IPS DF 6.9 (cell line): ENCODE results near the gene FRMD4A.

Experiments used
- DNase-seq: peaks from one replicate; pipeline ENCODE4 v3.0.0-alpha.2; 2013; ENCODE audit warnings: low read depth, low spot score
- H3K27ac ChIP-seq: one replicate; pipeline ENCODE4 v1.5.1; 2013; ENCODE audit warnings: low read length, control low read depth
- H3K27me3 ChIP-seq: 2 replicates; pipeline ENCODE4 v1.6.1; 2013; ENCODE audit warnings: mild to moderate bottlenecking, low read length; ENCODE audit not compliant: control insufficient read depth, insufficient read depth
- H3K36me3 ChIP-seq: 2 replicates; pipeline ENCODE4 v1.6.1; 2013; ENCODE audit warnings: low read length; ENCODE audit not compliant: control insufficient read depth, insufficient read depth
- H3K4me1 ChIP-seq: 2 replicates; pipeline ENCODE4 v1.6.1; 2013; ENCODE audit warnings: low read length; ENCODE audit not compliant: control insufficient read depth, insufficient read depth
- H3K4me3 ChIP-seq: 2 replicates; pipeline ENCODE4 v1.5.1; 2013; ENCODE audit warnings: mild to moderate bottlenecking, low read length
- H3K9me3 ChIP-seq: 2 replicates; pipeline ENCODE4 v1.6.1; 2013; ENCODE audit warnings: low read length, inconsistent platforms; ENCODE audit not compliant: control insufficient read depth, insufficient read depth
- WGBS: extraction: QIAGEN DNeasy Blood & Tissue Kit; methylation state at CpG from one replicate; pipeline ENCODE4 v1.1.7; 2013; ENCODE audit warnings: mixed read lengths, missing lambda C conversion rate; ENCODE audit not compliant: insufficient read length, insufficient coverage; 5-methylcytosine and 5-hydroxymethylcytosine counted together

FRMD4A gene

GRCh38 chr10:14179251-14179650, 151.5 kb downstream of the FRMD4A start:
- no peak for DNase-seq
- no CpG with 5 or more reads among the region's 2 CpGs for WGBS
- no peak overlapping the region for H3K27ac ChIP-seq
- no peak overlapping the region for H3K4me3 ChIP-seq
- H3K9me3 ChIP-seq = no peaks in the 10 kb centered on the region
- no peaks in the 10 kb centered on the region for H3K4me1 ChIP-seq
- H3K27me3 ChIP-seq = no peaks in the 10 kb centered on the region; the same call in 1 of the 2 replicates
- H3K36me3 ChIP-seq = no peaks in the 10 kb centered on the region

GRCh38 chr10:14173706-14174594, 156.8 kb downstream of the FRMD4A start:
- peak overlapping the region; percentile 53; the same call in 1 of the 2 replicates for H3K4me3 ChIP-seq

GRCh38 chr10:14173391-14173705, 157.4 kb downstream of the FRMD4A start:
- WGBS = no CpG with 5 or more reads among the region's 6 CpGs
- DNase-seq = no peak
- Histone ChIP-seq H3K9me3 (no peaks in the 10 kb centered on the region), H3K4me3 (peak overlapping the region; percentile 53; the same call in 1 of the 2 replicates), H3K4me1 (no peaks in the 10 kb centered on the region), H3K36me3 (no peaks in the 10 kb centered on the region), H3K27me3 (no peaks in the 10 kb centered on the region; the same call in 1 of the 2 replicates), H3K27ac (no peak overlapping the region)

More at GRCh38 chr10:14173706-14174594, 156.8 kb downstream of the FRMD4A start:
- no peaks in the 10 kb centered on the region; the same call in 1 of the 2 replicates for H3K27me3 ChIP-seq
- no peak for DNase-seq
- H3K4me1 ChIP-seq = no peaks in the 10 kb centered on the region
- H3K36me3 ChIP-seq = no peaks in the 10 kb centered on the region
- WGBS = no CpG with 5 or more reads among the region's 32 CpGs
- no peak overlapping the region for H3K27ac ChIP-seq
- H3K9me3 ChIP-seq = no peaks in the 10 kb centered on the region

GRCh38 chr10:14172336-14172950, 158.3 kb downstream of the FRMD4A start:
- no peaks in the 10 kb centered on the region; the same call in 1 of the 2 replicates for H3K27me3 ChIP-seq
- no peaks in the 10 kb centered on the region for H3K9me3 ChIP-seq
- no peaks in the 10 kb centered on the region for H3K4me1 ChIP-seq
- H3K36me3 ChIP-seq = no peaks in the 10 kb centered on the region
- H3K4me3 ChIP-seq = no peak overlapping the region
- H3K27ac ChIP-seq = no peak overlapping the region
- no CpG with 5 or more reads among the region's 13 CpGs for WGBS
- DNase-seq = no peak

GRCh38 chr10:14171336-14171735, 159.4 kb downstream of the FRMD4A start:
- Histone ChIP-seq H3K4me1 (no peaks in the 10 kb centered on the region), H3K9me3 (no peaks in the 10 kb centered on the region), H3K27ac (no peak overlapping the region), H3K4me3 (no peak overlapping the region), H3K27me3 (no peaks in the 10 kb centered on the region; the same call in 1 of the 2 replicates), H3K36me3 (no peaks in the 10 kb centered on the region)
- no CpG with 5 or more reads among the region's 1 CpG for WGBS
- no peak for DNase-seq

GRCh38 chr10:14163377-14164086, 167.2 kb downstream of the FRMD4A start:
- Histone ChIP-seq H3K4me3 (no peak overlapping the region), H3K27ac (no peak overlapping the region), H3K4me1 (no peaks in the 10 kb centered on the region), H3K27me3 (no peaks in the 10 kb centered on the region), H3K36me3 (no peaks in the 10 kb centered on the region), H3K9me3 (no peaks in the 10 kb centered on the region)
- no CpG with 5 or more reads among the region's 20 CpGs for WGBS
- DNase-seq = no peak

- Histone ChIP-seq H3K4me1 (no peaks in the 10 kb centered on the region), H3K4me3 (no peak overlapping the region), H3K9me3 (no peaks in the 10 kb centered on the region), H3K27ac (no peak overlapping the region), H3K36me3 (no peaks in the 10 kb centered on the region), H3K27me3 (no peaks in the 10 kb centered on the region)
- no peak for DNase-seq
- no CpG with 5 or more reads among the region's 5 CpGs for WGBS
Measured at GRCh38 chr10:14162629-14163344, 167.9 kb downstream of the FRMD4A start.

- no peaks in the 10 kb centered on the region for H3K27me3 ChIP-seq
- H3K4me3 ChIP-seq = no peak overlapping the region
- no peak for DNase-seq
- no peaks in the 10 kb centered on the region for H3K36me3 ChIP-seq
- H3K27ac ChIP-seq = no peak overlapping the region
- WGBS = no CpG with 5 or more reads among the region's 5 CpGs
- H3K4me1 ChIP-seq = no peaks in the 10 kb centered on the region
- no peaks in the 10 kb centered on the region for H3K9me3 ChIP-seq
Measured at GRCh38 chr10:14162061-14162460, 168.7 kb downstream of the FRMD4A start.

- H3K36me3 ChIP-seq = no peaks in the 10 kb centered on the region
- no peak overlapping the region for H3K27ac ChIP-seq
- no peaks in the 10 kb centered on the region for H3K9me3 ChIP-seq
- H3K4me3 ChIP-seq = no peak overlapping the region
- DNase-seq = no peak
- H3K4me1 ChIP-seq = no peaks in the 10 kb centered on the region
- no peaks in the 10 kb centered on the region for H3K27me3 ChIP-seq
- WGBS = no CpG with 5 or more reads among the region's 1 CpG
Measured at GRCh38 chr10:14160299-14160698, 170.4 kb downstream of the FRMD4A start.

- no peak overlapping the region for H3K27ac ChIP-seq
- H3K4me3 ChIP-seq = no peak overlapping the region
- no peaks in the 10 kb centered on the region for H3K36me3 ChIP-seq
- no peak for DNase-seq
- H3K4me1 ChIP-seq = no peaks in the 10 kb centered on the region
- no peaks in the 10 kb centered on the region for H3K27me3 ChIP-seq
- no peaks in the 10 kb centered on the region for H3K9me3 ChIP-seq
Measured at GRCh38 chr10:14158575-14158974, 172.1 kb downstream of the FRMD4A start.
